Testis (tissue), 2 donors: ENCODE results near the gene TRPC4AP.

ENCODE experiments used
- POLR2A ChIP-seq: fragments of 450-650 bp; IDR thresholded peaks from one replicate; pipeline ENCODE4 v1.6.1; 2017; ENCODE audit warnings: antibody characterized with exemption, mild to moderate bottlenecking, moderate library complexity
- TF ChIP-seq, protein P1 (sequence below), 3 experiments: fragments of 450-650 bp in 2 of 3; fragments of 200-600 bp in 1 of 3; sonication (generic) in 1 of 3; IDR thresholded peaks; one replicate each; pipeline ENCODE4 v1.5.1; 2016 to 2019; ENCODE audit warnings: antibody characterized with exemption in 3 of 3, mild to moderate bottlenecking in 2 of 3, moderate library complexity in 1 of 3

DNA sequence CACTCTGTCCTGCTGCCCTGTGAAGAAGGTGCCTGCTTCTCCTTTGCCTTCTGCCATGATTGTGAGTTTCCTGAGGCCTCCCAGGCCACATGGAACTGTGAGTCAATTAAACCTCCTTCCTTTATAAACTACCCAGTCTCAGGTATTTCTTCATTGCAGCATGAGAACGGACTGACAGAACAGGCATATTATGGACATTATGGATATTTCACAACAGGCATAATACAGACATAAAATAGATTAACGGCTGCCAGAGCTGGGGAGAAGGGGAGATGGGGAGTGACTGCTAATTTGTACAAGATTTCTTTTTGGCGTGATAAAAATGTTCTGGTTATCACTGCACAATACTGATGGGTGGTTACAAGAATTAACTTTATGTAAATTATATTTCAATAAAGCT, 29.4 kb downstream of the TRPC4AP start:
- TF ChIP-seq, protein P1, sequence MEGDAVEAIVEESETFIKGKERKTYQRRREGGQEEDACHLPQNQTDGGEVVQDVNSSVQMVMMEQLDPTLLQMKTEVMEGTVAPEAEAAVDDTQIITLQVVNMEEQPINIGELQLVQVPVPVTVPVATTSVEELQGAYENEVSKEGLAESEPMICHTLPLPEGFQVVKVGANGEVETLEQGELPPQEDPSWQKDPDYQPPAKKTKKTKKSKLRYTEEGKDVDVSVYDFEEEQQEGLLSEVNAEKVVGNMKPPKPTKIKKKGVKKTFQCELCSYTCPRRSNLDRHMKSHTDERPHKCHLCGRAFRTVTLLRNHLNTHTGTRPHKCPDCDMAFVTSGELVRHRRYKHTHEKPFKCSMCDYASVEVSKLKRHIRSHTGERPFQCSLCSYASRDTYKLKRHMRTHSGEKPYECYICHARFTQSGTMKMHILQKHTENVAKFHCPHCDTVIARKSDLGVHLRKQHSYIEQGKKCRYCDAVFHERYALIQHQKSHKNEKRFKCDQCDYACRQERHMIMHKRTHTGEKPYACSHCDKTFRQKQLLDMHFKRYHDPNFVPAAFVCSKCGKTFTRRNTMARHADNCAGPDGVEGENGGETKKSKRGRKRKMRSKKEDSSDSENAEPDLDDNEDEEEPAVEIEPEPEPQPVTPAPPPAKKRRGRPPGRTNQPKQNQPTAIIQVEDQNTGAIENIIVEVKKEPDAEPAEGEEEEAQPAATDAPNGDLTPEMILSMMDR (IDR thresholded peaks at IDR 0.05) = no peak
- no peak for TF ChIP-seq POLR2A
